GM12872 (cell line): Measurements from ENCODE around the gene OR2T34.
"Not testable (repeated sequence)": the region's sequence is repeated elsewhere in the genome, so short reads cannot be mapped to it uniquely, and the experiment has no call there.

ENCODE experiments used
- CTCF ChIP-seq: IDR thresholded peaks from 3 replicates; pipeline ENCODE4 v1.5.1; 2011; ENCODE audit warnings: low read depth, mild to moderate bottlenecking, low read length, moderate library complexity; ENCODE audit not compliant: insufficient read depth

The OR2T34 gene

GRCh38 chr1:248585266-248585665, 10.7 kb upstream of the OR2T34 start:
- no peak for TF ChIP-seq CTCF

GRCh38 chr1:248576260-248576980, 1.9 kb upstream of the OR2T34 start:
- TF ChIP-seq CTCF = no peak

- not testable (repeated sequence) for TF ChIP-seq CTCF
These were observed 11.9 kb downstream of the OR2T34 start, which contains the start of gene OR2T29 for GRCh38 chr1:248562672-248563071. Gene OR2T29, minus strand, starts transcription at chr1:248562772. Its CDS starts 3,281 bp downstream, at chr1:248559491.
